Adrenal gland (tissue), 19 donors: ENCODE data around the gene CBR4. TPM values are rescaled to one million over a fixed set of nuclear protein-coding genes. Genes with fewer than 3 reads are reported as not detected.

Source experiments
- DNase-seq, 7 donors: peaks; one replicate each; pipeline ENCODE4 v3.0.0-alpha.2; 2019 to 2020
- H3K27ac ChIP-seq, 5 donors: fragments of 200-600 bp; sonication (generic) in 4 of 5; 1 replicate in 3 of 5; 2 replicates in 2 of 5; pipeline versions ENCODE4 v1.5.1 to v1.8.0; 2016 to 2020; ENCODE audit warnings: mild to moderate bottlenecking in 1 of 5
- H3K27me3 ChIP-seq: fragments of 200-600 bp; 2 replicates; pipeline ENCODE4 v1.8.0; 2021
- H3K36me3 ChIP-seq, 2 donors: fragments of 200-600 bp; replicated peaks in 1 of 2; 1 replicate in 1 of 2; 2 replicates in 1 of 2; pipeline versions ENCODE4 v1.5.1 to v1.8.0; 2018 to 2022
- H3K4me1 ChIP-seq, 2 donors: fragments of 200-600 bp; replicated peaks in 1 of 2; 1 replicate in 1 of 2; 2 replicates in 1 of 2; pipeline versions ENCODE4 v1.5.1 to v1.8.0; 2018 to 2021
- H3K4me3 ChIP-seq, 4 donors: fragments of 200-600 bp; sonication (generic) in 3 of 4; one replicate each; pipeline ENCODE4 v1.5.1; 2016 to 2018
- H3K9me3 ChIP-seq, 3 donors: fragments of 200-600 bp; sonication (generic) in 1 of 3; replicated peaks in 1 of 3; 1 replicate in 2 of 3; 2 replicates in 1 of 3; pipeline versions ENCODE4 v1.5.1 to v1.8.0; 2016 to 2021
- POLR2A ChIP-seq, 2 donors: fragments of 450-650 bp; IDR thresholded peaks; one replicate each; pipeline ENCODE4 v1.6.1; 2017; ENCODE audit warnings: antibody characterized with exemption in 2 of 2, mild to moderate bottlenecking in 2 of 2, moderate library complexity in 1 of 2
- WGBS, 4 donors: extraction: QIAGEN DNeasy Blood & Tissue Kit in 2 of 4; methylation state at CpG; one replicate each; pipeline versions ENCODE4 v1.1.5 to v1.1.7; 2013 to 2017; 5-methylcytosine and 5-hydroxymethylcytosine counted together
- intact Hi-C, 2 donors: fragments of 100-400 bp; cut with DNase I; formaldehyde crosslinking; loops; one replicate each; pipeline versions ENCODE4 v1.14.1 to v1.15.0; 2022 to 2023
- long read RNA-seq, 10 donors: library from polyadenylated mRNA in 3 of 10; unstranded in 2 of 10; stranded (forward) in 1 of 10; transcript quantifications; one replicate each; pipeline ENCODE4 v2.0.0 and lab custom pipeline, GENCODE V29; 2021 to 2026
- polyA plus RNA-seq, 3 donors: library from polyadenylated mRNA; stranded (reverse); fragments of 200-250 nt in 2 of 3; fragments of 350-450 nt in 1 of 3; fragmentation: Illumina TruSeq in 1 of 3; extraction: RNeasy Lipid Tissue Mini Kit (QIAGEN cat#74804) in 1 of 3; gene quantifications; one replicate each; pipeline ENCODE4 v1.2.3, GENCODE V29; 2013 to 2014
- total RNA-seq, 9 donors: library from RNA; depleted of rRNA in 4 of 9; stranded (reverse); fragments of >200 nt in 4 of 9; fragments of 120-200 nt in 1 of 9; fragmentation: NEBNext Ultra II Directional in 1 of 9; extraction: Animal tissue kit (Norgen Biotek cat#: 25700) in 1 of 9; gene quantifications; one replicate each; pipeline versions ENCODE4 v1.1.0 to v1.2.4, GENCODE V29; 2013 to 2023
- TF ChIP-seq, protein P1 (sequence below), 6 experiments: fragments of 450-650 bp in 4 of 6; fragments of 200-600 bp in 2 of 6; sonication (generic) in 1 of 6; IDR thresholded peaks; 1 replicate in 5 of 6; 2 replicates in 1 of 6; pipeline versions ENCODE4 v1.5.1 to v1.8.0; 2016 to 2021; ENCODE audit warnings: antibody characterized with exemption in 6 of 6, mild to moderate bottlenecking in 2 of 6, moderate library complexity in 1 of 6
- donor health status: healthy with polysubstance abuse.
- donor health status: Bipolar disorder and iron deficiency.
- donor health status: DM: yes; HTN: yes; CAD: no.
- donor health status: DM: no; HTN: no; CAD: no.
- donor health status: DM: no; HTN: no; CAD: no.
- donor health status: DM: yes; HTN: yes; CAD: no.

CBR4 gene
- total RNA-seq (10 to 100 TPM; 13.2 to 34.6 (median 26.7) TPM), polyA plus RNA-seq (10 to 100 TPM in 2 of 3 donors, 1 to 10 TPM in 1; 9.6 to 23.3 (median 14.6) TPM)
- long read RNA-seq, donor 1, transcript CBR4-201 (5 exons, 3,443 nt): major isoform, 9 of 41 reads
- long read RNA-seq, donor 1, partial matches to known transcripts: 26 of 41 reads
- long read RNA-seq, donor 1, other reads (novel, unspliced or antisense): 6 of 41 reads
- long read RNA-seq, donor 2, transcript CBR4-201 (5 exons, 3,443 nt): major isoform, 8 of 9 reads
- long read RNA-seq, donor 2, partial matches to known transcripts: 0 of 9 reads
- long read RNA-seq, donor 2, other reads (novel, unspliced or antisense): 0 of 9 reads
- long read RNA-seq, donor 3, transcript CBR4-201 (5 exons, 3,443 nt): major isoform, 7 of 8 reads
- long read RNA-seq, donor 3, partial matches to known transcripts: 0 of 8 reads
- long read RNA-seq, donor 3, other reads (novel, unspliced or antisense): 0 of 8 reads
- long read RNA-seq, donor 4, partial matches to known transcripts: 0 of 14 reads
- long read RNA-seq, donor 4, other reads (novel, unspliced or antisense): 10 of 14 reads
- long read RNA-seq, donor 5, transcript CBR4-201 (5 exons, 3,443 nt): major isoform, 20 of 37 reads
- long read RNA-seq, donor 5, partial matches to known transcripts: 0 of 37 reads
- long read RNA-seq, donor 5, other reads (novel, unspliced or antisense): 16 of 37 reads
- long read RNA-seq, donor 6, partial matches to known transcripts: 0 of 11 reads
- long read RNA-seq, donor 6, other reads (novel, unspliced or antisense): 8 of 11 reads
- long read RNA-seq, donor 7, partial matches to known transcripts: 12 of 14 reads
- long read RNA-seq, donor 7, other reads (novel, unspliced or antisense): 0 of 14 reads
- long read RNA-seq, donor 8, transcript CBR4-201 (5 exons, 3,443 nt): major isoform, 7 of 37 reads
- long read RNA-seq, donor 8, partial matches to known transcripts: 30 of 37 reads
- long read RNA-seq, donor 8, other reads (novel, unspliced or antisense): 0 of 37 reads
- long read RNA-seq, donor 9, partial matches to known transcripts: 0 of 1 reads
- long read RNA-seq, donor 9, other reads (novel, unspliced or antisense): 0 of 1 reads
- long read RNA-seq, donor 10, transcript CBR4-201 (5 exons, 3,443 nt): major isoform, 8 of 15 reads
- long read RNA-seq, donor 10, partial matches to known transcripts: 5 of 15 reads
- long read RNA-seq, donor 10, other reads (novel, unspliced or antisense): 0 of 15 reads

DNA sequence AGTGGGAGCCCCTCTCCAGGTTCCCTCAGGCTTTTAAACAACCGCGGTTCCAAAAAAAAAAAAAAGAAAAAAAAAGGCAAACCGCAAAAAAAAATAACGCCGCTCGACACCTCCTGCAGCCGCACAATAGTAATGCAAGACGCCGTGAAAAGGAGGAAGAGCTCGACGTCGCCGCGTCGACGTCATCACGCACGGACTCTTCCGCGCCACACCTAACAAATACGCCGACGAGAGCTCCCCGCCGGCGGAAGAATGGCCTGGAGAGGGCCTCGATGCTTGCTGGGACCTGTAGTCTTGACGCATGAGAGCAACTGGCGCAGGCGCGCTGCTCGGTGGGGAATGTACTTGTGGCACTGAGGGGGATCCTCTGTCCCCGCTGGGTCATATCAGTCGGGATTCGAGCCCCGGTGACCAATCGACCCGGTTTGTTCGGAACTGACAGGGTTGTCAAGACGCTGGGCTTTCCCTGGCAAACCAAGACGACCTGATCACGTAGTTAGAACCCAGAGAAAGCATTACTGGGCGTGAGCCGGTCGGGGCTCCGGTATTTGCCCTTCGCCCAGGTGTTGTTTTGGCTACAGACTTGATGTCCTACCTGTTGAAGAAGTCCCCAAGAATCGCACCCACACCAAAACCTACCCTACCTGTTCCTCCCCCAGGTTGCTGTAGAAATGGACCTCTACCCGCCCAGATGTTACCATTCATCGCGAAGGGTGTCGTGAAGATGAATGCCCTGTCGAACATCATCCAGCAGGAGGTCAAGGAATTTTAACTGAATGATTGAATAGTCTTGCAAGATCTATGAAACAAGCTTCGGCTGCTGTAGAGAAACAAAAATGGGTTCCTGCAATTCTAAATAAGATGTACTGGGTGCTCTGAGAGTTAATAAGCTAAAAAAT lies at the start of gene CBR4:
CBR4 (minus strand) TSS at position 131 of the 899 bp plus-strand sequence. CDS start 166 bp downstream, outside the sequence.
- H3K4me3 ChIP-seq: peak within 1 kb of the TSS; percentile 1 to 83 (median 44)
- no peaks in the 10 kb centered on the region for H3K36me3 ChIP-seq
- peak within 1 kb of the TSS; percentile 67 to 92 (median 74) for H3K27ac ChIP-seq
- no peaks in the 10 kb centered on the region for H3K27me3 ChIP-seq
- TF ChIP-seq, protein P1, sequence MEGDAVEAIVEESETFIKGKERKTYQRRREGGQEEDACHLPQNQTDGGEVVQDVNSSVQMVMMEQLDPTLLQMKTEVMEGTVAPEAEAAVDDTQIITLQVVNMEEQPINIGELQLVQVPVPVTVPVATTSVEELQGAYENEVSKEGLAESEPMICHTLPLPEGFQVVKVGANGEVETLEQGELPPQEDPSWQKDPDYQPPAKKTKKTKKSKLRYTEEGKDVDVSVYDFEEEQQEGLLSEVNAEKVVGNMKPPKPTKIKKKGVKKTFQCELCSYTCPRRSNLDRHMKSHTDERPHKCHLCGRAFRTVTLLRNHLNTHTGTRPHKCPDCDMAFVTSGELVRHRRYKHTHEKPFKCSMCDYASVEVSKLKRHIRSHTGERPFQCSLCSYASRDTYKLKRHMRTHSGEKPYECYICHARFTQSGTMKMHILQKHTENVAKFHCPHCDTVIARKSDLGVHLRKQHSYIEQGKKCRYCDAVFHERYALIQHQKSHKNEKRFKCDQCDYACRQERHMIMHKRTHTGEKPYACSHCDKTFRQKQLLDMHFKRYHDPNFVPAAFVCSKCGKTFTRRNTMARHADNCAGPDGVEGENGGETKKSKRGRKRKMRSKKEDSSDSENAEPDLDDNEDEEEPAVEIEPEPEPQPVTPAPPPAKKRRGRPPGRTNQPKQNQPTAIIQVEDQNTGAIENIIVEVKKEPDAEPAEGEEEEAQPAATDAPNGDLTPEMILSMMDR (IDR thresholded peaks at IDR 0.05): peak in 3 of 6 experiments; percentile 27 to 60 (median 39)
- peak; percentile 46 to 90 for TF ChIP-seq POLR2A (IDR thresholded peaks at IDR 0.05)
- no peaks in the 10 kb centered on the region for H3K9me3 ChIP-seq
- H3K4me1 ChIP-seq: peaks cover 14 to 34% of the 10 kb centered on the region in 2 donors
- intact Hi-C loops: no loop called here
- WGBS, 4 donors: 0% methylated on average over 40 to 54 of the region's 54 CpGs
- DNase-seq: peak; percentile 96 to 99 (median 98)

DNA sequence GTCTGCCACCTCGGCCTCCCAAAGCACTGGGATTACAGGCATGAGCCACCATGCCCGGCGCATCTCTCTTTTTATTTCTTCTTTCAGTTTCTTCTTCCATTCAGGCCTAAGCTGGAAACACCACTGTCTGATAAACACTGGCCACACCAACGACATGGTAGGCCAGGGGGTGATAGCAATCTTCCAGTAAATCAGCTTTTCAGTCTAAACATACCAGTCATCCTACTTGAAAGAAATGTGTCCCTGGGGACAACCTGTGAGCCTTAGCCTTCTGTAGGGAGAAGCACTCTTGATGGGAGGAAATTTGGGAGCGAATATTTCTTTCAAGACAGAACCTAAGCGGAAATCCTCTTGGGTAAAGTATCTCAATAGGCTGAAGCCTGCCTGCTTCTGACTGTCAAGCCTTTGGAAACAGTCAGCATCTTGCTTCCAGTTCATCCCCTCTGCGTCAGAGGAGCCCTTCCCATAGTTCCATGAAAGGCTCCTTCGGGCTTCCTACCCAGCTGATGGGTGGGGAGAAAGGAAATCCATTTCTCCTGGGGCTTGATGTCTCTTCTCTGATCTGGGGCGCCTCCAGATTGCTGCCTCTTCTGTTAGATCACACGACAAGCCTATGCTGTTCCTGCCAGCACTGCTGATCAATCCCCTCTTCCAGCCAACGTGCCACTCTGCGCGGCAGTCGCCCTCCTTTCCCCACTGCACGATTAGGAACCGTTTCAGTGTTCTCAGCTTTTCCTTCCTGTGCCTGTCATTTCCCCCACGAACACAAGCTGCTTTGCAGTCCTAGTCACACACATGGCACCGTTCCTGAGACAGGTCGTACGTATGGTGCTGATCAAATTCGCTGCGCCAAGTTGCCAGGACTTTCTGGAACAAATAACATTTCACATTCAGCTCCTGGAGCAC lies 49.5 kb upstream of the CBR4 start:
- Histone ChIP-seq H3K4me1 (peaks cover 4 to 15% of the 10 kb centered on the region in 2 donors), H3K9me3 (no peaks in the 10 kb centered on the region), H3K27me3 (no peaks in the 10 kb centered on the region), H3K36me3 (no peaks in the 10 kb centered on the region), H3K27ac (no peak overlapping the region), H3K4me3 (no peak overlapping the region)
- intact Hi-C loops: no loop called here
- TF ChIP-seq, protein P1 (IDR thresholded peaks at IDR 0.05): no peak
- no peak for TF ChIP-seq POLR2A (IDR thresholded peaks at IDR 0.05)
- 78 to 81% (median 79%) methylated on average over 21 to 22 of the region's 22 CpGs for WGBS, 4 donors
- DNase-seq: no peak

DNA sequence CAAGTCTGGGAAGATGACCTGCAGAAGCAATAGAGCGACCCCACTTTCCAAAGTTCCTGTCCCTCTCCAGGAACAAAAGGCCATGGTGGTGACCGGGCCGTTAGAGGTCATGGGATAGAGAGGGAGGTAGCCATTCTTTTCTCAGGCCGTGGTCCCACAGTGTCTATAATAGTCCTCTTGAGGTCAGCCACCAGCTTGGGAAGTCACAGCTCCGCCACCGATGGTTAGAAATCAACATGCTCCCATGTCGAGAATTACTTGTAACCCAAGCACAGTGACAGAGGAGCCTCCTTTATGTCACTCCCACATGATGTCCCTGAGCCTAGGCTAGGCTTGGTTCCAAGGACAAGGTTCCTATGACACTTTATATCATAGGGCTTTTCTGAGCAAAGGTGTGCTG lies 48.3 kb upstream of the CBR4 start:
- intact Hi-C loops: no loop called here
- H3K4me1 ChIP-seq: peaks cover 4 to 14% of the 10 kb centered on the region in 2 donors
- no peak overlapping the region for H3K4me3 ChIP-seq
- DNase-seq: peak in 1 of 7 donors; percentile 23
- 61 to 83% (median 71%) methylated on average over 7 of the region's 7 CpGs for WGBS, 4 donors
- H3K27me3 ChIP-seq: no peaks in the 10 kb centered on the region
- H3K27ac ChIP-seq: no peak overlapping the region
- H3K36me3 ChIP-seq: no peaks in the 10 kb centered on the region
- no peak for TF ChIP-seq POLR2A (IDR thresholded peaks at IDR 0.05)
- TF ChIP-seq, protein P1 (IDR thresholded peaks at IDR 0.05): no peak
- H3K9me3 ChIP-seq: no peaks in the 10 kb centered on the region
